HCT116 (cell line): ENCODE measurements around the gene BTBD16. TPM values are rescaled to one million over a fixed set of nuclear protein-coding genes. Genes with fewer than 3 reads are reported as not detected.

Source experiments
- ATAC-seq: fragments of 200-7000 bp; cut with Tn5 transposase; 2 replicates; pipeline ENCODE4 v1.9.1; 2020; ENCODE audit warnings: mild to moderate bottlenecking, moderate library complexity
- BruUV-seq: library from RNA; stranded (reverse); fragments of 400-500 nt; replicated peaks from 2 replicates; lab custom pipeline; 2021; lab: Mats Ljungman, UMichigan
- CTCF ChIA-PET: fragments of 300-600 bp; sonication (Branson Sonifier 250); formaldehyde crosslinking; loops from one replicate; lab custom pipeline; 2021; ENCODE audit warnings: antibody characterized with exemption; lab: Charles Lee
- POLR2A ChIA-PET: fragments of 300-600, 350-600 bp; sonication (Branson Sonifier 250); formaldehyde crosslinking; loops from one replicate; lab custom pipeline; 2021; ENCODE audit warnings: antibody characterized with exemption; lab: Charles Lee
- RAD21 ChIA-PET, 2 experiments: fragments of 300-600 bp; sonication (Branson Sonifier 250); formaldehyde crosslinking; loops; one replicate each; lab custom pipeline; 2023; ENCODE audit warnings: low total read pairs in 2 of 2; ENCODE audit not compliant: uncharacterized antibody in 2 of 2, unreplicated experiment in 2 of 2, low non-redundant PET in 1 of 2; lab: Charles Lee
- DNase-seq: peaks from one replicate; pipeline ENCODE4 v3.0.0-alpha.2; 2010; ENCODE audit warnings: low read depth, low spot score
- H2AFZ ChIP-seq: fragments of 200-600 bp; shearing (Covaris generic), sonication (generic); 2 replicates; pipeline ENCODE4 v1.6.1; 2017; ENCODE audit warnings: low read depth, mixed run types, mixed read lengths, antibody characterized with exemption, low read length; ENCODE audit not compliant: poor library complexity, severe bottlenecking
- H3K27ac ChIP-seq: 2 replicates; pipeline ENCODE4 v1.5.1; 2012; ENCODE audit warnings: low read depth, low read length
- H3K27me3 ChIP-seq: fragments of 200-600 bp; sonication (generic); 2 replicates; pipeline ENCODE4 v1.6.1; 2016; ENCODE audit warnings: mixed run types, low read length, mixed read lengths; ENCODE audit not compliant: insufficient read depth
- H3K36me3 ChIP-seq, 2 experiments: fragments of 200-500 bp in 1 of 2; fragments of 200-600 bp in 1 of 2; sonication (Bioruptor generic) in 1 of 2; sonication (generic) in 1 of 2; 2 replicates each; pipeline versions ENCODE4 v1.5.1 to v1.6.1; 2014 to 2016; ENCODE audit warnings: low read length in 2 of 2, inconsistent platforms in 1 of 2, mixed read lengths in 1 of 2, mixed run types in 1 of 2; ENCODE audit not compliant: insufficient read depth in 2 of 2, control insufficient read depth in 1 of 2
- H3K4me1 ChIP-seq, 2 experiments: fragments of 200-600 bp in 1 of 2; sonication (generic) in 1 of 2; 2 replicates each; pipeline versions ENCODE4 v1.5.1 to v1.6.1; 2012 to 2017; ENCODE audit warnings: low read length in 2 of 2, inconsistent platforms in 1 of 2, mild to moderate bottlenecking in 1 of 2, mixed read lengths in 1 of 2, mixed run types in 1 of 2, moderate library complexity in 1 of 2; ENCODE audit not compliant: insufficient read depth in 2 of 2, control insufficient read depth in 1 of 2
- H3K4me2 ChIP-seq: fragments of 200-600 bp; sonication (generic); 2 replicates; pipeline ENCODE4 v1.6.1; 2017; ENCODE audit warnings: mixed run types, low read length, mixed read lengths
- H3K4me3 ChIP-seq, 2 experiments: fragments of 200-600 bp in 1 of 2; sonication (generic) in 1 of 2; replicated peaks in 1 of 2; 2 replicates each; pipeline ENCODE4 v1.5.1; 2011 to 2016; ENCODE audit warnings: low read length in 2 of 2, control low read depth in 1 of 2, low read depth in 1 of 2, mild to moderate bottlenecking in 1 of 2, mixed read lengths in 1 of 2, mixed run types in 1 of 2
- H3K79me2 ChIP-seq: fragments of 200-600 bp; sonication (generic); 2 replicates; pipeline ENCODE4 v1.6.1; 2017; ENCODE audit warnings: mild to moderate bottlenecking, mixed run types, low read length, moderate library complexity, mixed read lengths; ENCODE audit not compliant: insufficient read depth
- H3K9ac ChIP-seq: fragments of 200-600 bp; sonication (generic); 2 replicates; pipeline ENCODE4 v1.6.1; 2016; ENCODE audit warnings: low read length, mixed read lengths
- H3K9me2 ChIP-seq: fragments of 200-600 bp; sonication (generic), shearing (Covaris generic); 2 replicates; pipeline ENCODE4 v1.6.1; 2017; ENCODE audit warnings: mixed run types, mild to moderate bottlenecking, moderate library complexity; ENCODE audit not compliant: insufficient read depth
- H3K9me3 ChIP-seq, 2 experiments: fragments of 200-500 bp in 1 of 2; fragments of 200-600 bp in 1 of 2; sonication (Bioruptor generic) in 1 of 2; sonication (generic) in 1 of 2; 2 replicates each; pipeline ENCODE4 v1.6.1; 2014 to 2017; ENCODE audit warnings: low read length in 2 of 2, mixed read lengths in 2 of 2, inconsistent platforms in 1 of 2, low read depth in 1 of 2, mild to moderate bottlenecking in 1 of 2, mixed run types in 1 of 2, moderate library complexity in 1 of 2; ENCODE audit not compliant: control insufficient read depth in 1 of 2, insufficient read depth in 1 of 2
- H4K20me1 ChIP-seq: fragments of 200-600 bp; sonication (generic), shearing (Covaris generic); 2 replicates; pipeline ENCODE4 v1.6.1; 2017; ENCODE audit warnings: mixed run types, mild to moderate bottlenecking, moderate library complexity; ENCODE audit not compliant: insufficient read depth
- ATF3 ChIP-seq: IDR thresholded peaks from 2 replicates; pipeline ENCODE4 v1.6.1; 2012
- CBX3 ChIP-seq: IDR thresholded peaks from 2 replicates; pipeline ENCODE4 v1.6.1; 2012; ENCODE audit warnings: low read depth
- CEBPB ChIP-seq: IDR thresholded peaks from 2 replicates; pipeline ENCODE4 v1.6.1; 2012; ENCODE audit warnings: low read depth
- EGR1 ChIP-seq: IDR thresholded peaks from 2 replicates; pipeline ENCODE4 v1.6.1; 2012; ENCODE audit warnings: low read depth
- ELF1 ChIP-seq: IDR thresholded peaks from 2 replicates; pipeline ENCODE4 v1.6.1; 2012; ENCODE audit warnings: low read depth, borderline replicate concordance
- EZH2 ChIP-seq: fragments of 200-600 bp; sonication (generic); IDR thresholded peaks from 2 replicates; pipeline ENCODE4 v1.6.1; 2017; ENCODE audit warnings: antibody characterized with exemption, mixed run types
- FOSL1 ChIP-seq: IDR thresholded peaks from 2 replicates; pipeline ENCODE4 v1.6.1; 2012; ENCODE audit warnings: low read depth
- MAX ChIP-seq: IDR thresholded peaks from 2 replicates; pipeline ENCODE4 v1.6.1; 2012
- POLR2AphosphoS5 ChIP-seq: IDR thresholded peaks from 2 replicates; pipeline ENCODE4 v1.6.1; 2011; ENCODE audit warnings: mild to moderate bottlenecking, low read depth, low read length, moderate library complexity
- RAD21 ChIP-seq: IDR thresholded peaks from 2 replicates; pipeline ENCODE4 v1.6.1; 2012; ENCODE audit warnings: low read depth, mild to moderate bottlenecking
- SP1 ChIP-seq: IDR thresholded peaks from 2 replicates; pipeline ENCODE4 v1.6.1; 2012; ENCODE audit warnings: low read depth
- TCF7L2 ChIP-seq: IDR thresholded peaks from 2 replicates; pipeline ENCODE4 v1.7.0; 2011; ENCODE audit warnings: borderline replicate concordance, inconsistent platforms; ENCODE audit not compliant: insufficient read depth, insufficient read length; ENCODE audit errors: extremely low read depth
- ZBTB33 ChIP-seq: IDR thresholded peaks from 2 replicates; pipeline ENCODE4 v1.6.1; 2011; ENCODE audit warnings: mild to moderate bottlenecking, low read length, moderate library complexity; ENCODE audit not compliant: insufficient replicate concordance; ENCODE audit errors: extremely low read depth
- ZFX ChIP-seq: fragments of 450-650 bp; IDR thresholded peaks from 2 replicates; pipeline ENCODE4 v1.6.1; 2017
- intact Hi-C: fragments of 100-400 bp; cut with micrococcal nuclease; formaldehyde crosslinking; loops from 2 replicates; pipeline ENCODE4 v1.10.0; 2022
- total RNA-seq: library from RNA; stranded (reverse); gene quantifications from one replicate; pipeline ENCODE4 v1.2.1, GENCODE V29; 2021; ENCODE audit not compliant: unreplicated experiment
- TF ChIP-seq, protein P1 (sequence below), 3 experiments: fragments of 200-600 bp in 1 of 3; sonication (generic) in 1 of 3; IDR thresholded peaks in 2 of 3; conservative IDR thresholded peaks in 1 of 3; 2 replicates each; pipeline ENCODE4 v1.5.1; 2012 to 2017; ENCODE audit warnings: low read depth in 2 of 3, low read length in 2 of 3, antibody characterized with exemption in 1 of 3, borderline replicate concordance in 1 of 3, control low read depth in 1 of 3, mild to moderate bottlenecking in 1 of 3, mixed read lengths in 1 of 3, mixed run types in 1 of 3, moderate library complexity in 1 of 3; ENCODE audit not compliant: insufficient read depth in 1 of 3

BTBD16 gene
- total RNA-seq, 1 experiment from 2014 or later, result 0.27 TPM

DNA sequence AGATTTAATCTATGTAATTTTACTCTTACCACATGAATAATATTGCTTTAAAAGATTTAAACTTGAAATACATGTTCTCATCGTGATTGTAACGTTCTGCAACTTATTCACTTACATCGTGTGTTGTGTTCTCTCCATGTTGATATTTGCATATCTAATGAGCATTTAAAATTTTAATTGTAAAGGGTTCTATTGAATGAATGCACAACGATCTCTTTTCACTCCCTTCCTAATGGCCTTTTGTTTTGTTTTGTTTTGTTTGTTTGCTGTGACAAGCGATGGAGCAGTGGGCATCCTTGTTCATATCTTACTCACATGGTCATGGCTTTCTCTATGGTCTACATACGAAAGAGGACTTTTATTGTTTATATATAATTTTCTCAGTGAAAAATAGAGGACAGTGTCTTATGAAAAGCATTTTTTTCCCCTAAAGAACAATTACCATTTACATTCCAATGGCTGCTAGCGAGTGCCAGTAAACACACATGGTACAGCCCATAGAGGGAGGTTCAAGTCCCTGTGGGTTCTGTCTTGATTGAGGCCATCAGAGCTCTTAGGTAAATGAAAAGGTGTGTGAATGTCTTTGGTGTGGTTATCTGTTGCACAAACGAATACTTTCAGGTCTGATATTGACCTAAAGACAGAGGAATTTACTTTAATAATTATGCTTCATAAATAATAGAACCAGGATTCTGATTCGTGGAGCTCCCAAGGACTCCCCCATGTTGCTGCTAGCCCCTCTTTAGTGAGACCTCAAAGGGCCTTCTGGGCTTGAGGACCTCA lies 32.4 kb downstream of the BTBD16 start:
- H3K4me3 ChIP-seq, result no peak overlapping the region
- BruUV-seq, result no TSS peak
- H3K9me2 ChIP-seq, result no peaks in the 10 kb centered on the region
- H3K36me3 ChIP-seq, result no peaks in the 10 kb centered on the region
- RAD21 ChIA-PET, result no interaction called here
- no peak for TF ChIP-seq FOSL1
- TF ChIP-seq ZBTB33, result no peak
- TF ChIP-seq CBX3, result no peak
- no peak for TF ChIP-seq TCF7L2
- no peak for TF ChIP-seq POLR2AphosphoS5
- TF ChIP-seq ZFX, result no peak
- no peak for TF ChIP-seq ELF1
- no peak for TF ChIP-seq ATF3
- TF ChIP-seq MAX, result no peak
- TF ChIP-seq, protein P1, sequence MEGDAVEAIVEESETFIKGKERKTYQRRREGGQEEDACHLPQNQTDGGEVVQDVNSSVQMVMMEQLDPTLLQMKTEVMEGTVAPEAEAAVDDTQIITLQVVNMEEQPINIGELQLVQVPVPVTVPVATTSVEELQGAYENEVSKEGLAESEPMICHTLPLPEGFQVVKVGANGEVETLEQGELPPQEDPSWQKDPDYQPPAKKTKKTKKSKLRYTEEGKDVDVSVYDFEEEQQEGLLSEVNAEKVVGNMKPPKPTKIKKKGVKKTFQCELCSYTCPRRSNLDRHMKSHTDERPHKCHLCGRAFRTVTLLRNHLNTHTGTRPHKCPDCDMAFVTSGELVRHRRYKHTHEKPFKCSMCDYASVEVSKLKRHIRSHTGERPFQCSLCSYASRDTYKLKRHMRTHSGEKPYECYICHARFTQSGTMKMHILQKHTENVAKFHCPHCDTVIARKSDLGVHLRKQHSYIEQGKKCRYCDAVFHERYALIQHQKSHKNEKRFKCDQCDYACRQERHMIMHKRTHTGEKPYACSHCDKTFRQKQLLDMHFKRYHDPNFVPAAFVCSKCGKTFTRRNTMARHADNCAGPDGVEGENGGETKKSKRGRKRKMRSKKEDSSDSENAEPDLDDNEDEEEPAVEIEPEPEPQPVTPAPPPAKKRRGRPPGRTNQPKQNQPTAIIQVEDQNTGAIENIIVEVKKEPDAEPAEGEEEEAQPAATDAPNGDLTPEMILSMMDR (IDR thresholded peaks at IDR 0.05 in 2 of 3, conservative IDR thresholded peaks at IDR 0.05 in 1 of 3; ENCODE audit: borderline replicate concordance in 1 of 3, insufficient read depth in 1 of 3, low read depth in 2 of 3, low read length in 2 of 3), result no peak
- TF ChIP-seq EZH2, result no peak
- no peak for TF ChIP-seq SP1
- TF ChIP-seq RAD21, result no peak
- no peak for TF ChIP-seq CEBPB
- no peak for TF ChIP-seq EGR1
- TF ChIP-seq, all 23 proteins: peak for 0
- Histone ChIP-seq H3K79me2 (no peaks in the 10 kb centered on the region), H3K9ac (no peak overlapping the region), H3K27me3 (no peaks in the 10 kb centered on the region), H2AFZ (no peak overlapping the region), H3K27ac (no peak overlapping the region), H4K20me1 (no peaks in the 10 kb centered on the region), H3K4me2 (no peak overlapping the region), H3K9me3 (peaks cover 0 to 10% of the 10 kb centered on the region in 2 experiments; a peak in 1 of 4 replicates), H3K4me1 (peaks cover 12 to 30% of the 10 kb centered on the region in 2 experiments)
- ChIA-PET POLR2A (interaction anchor here (0.6 kb wide), 1 partner anchor 136 kb away, joined by 4 read pairs; no protein-coding TSS in a partner anchor), CTCF (no interaction called here)
- intact Hi-C loops, result no loop called here
- DNase-seq (no peak), ATAC-seq (no peak)
